Hematopoietic multipotent progenitor cell (in vitro differentiated cells): Measurements from ENCODE around the gene BOLL. TPM values are rescaled to one million over a fixed set of nuclear protein-coding genes. Genes with fewer than 3 reads are reported as not detected.
A peak's percentile ranks its signal among the peaks of the same experiment; 100 is the strongest.
"Not testable (repeated sequence)": the region's sequence is repeated elsewhere in the genome, so short reads cannot be mapped to it uniquely, and the experiment has no call there.

Experiments used
- DNase-seq, 3 donors: peaks; one replicate each; pipeline ENCODE4 v3.0.0-alpha.2; 2011 to 2015; ENCODE audit warnings: low read depth in 2 of 3, low spot score in 2 of 3
- total RNA-seq: library from RNA; depleted of rRNA; stranded (reverse); fragments of >200 nt; gene quantifications from one replicate; pipeline ENCODE4 v1.2.3, GENCODE V29; 2012

BOLL gene
- total RNA-seq = not detected

- DNase-seq = no peak
Observed at GRCh38 chr2:197784956-197785941, at the start of gene BOLL. Gene BOLL (minus strand): TSS chr2:197785319. CDS start chr2:197781850, 3,469 bp downstream.

GRCh38 chr2:197834771-197835170 is 49.7 kb upstream of the BOLL start:
- DNase-seq = not testable (repeated sequence)

GRCh38 chr2:197828464-197829135 is 43.5 kb upstream of the BOLL start:
- no peak for DNase-seq

- no peak for DNase-seq
Observed at GRCh38 chr2:197827618-197828017, 42.5 kb upstream of the BOLL start.

- no peak for DNase-seq
Observed at GRCh38 chr2:197822333-197822732, 37.2 kb upstream of the BOLL start.

GRCh38 chr2:197821550-197822289 is 36.6 kb upstream of the BOLL start:
- no peak for DNase-seq

GRCh38 chr2:197814526-197814925 is 29.4 kb upstream of the BOLL start:
- no peak for DNase-seq

GRCh38 chr2:197813093-197813787 is 28.1 kb upstream of the BOLL start:
- peak in 2 of 3 donors; percentile 18 to 26 for DNase-seq

- no peak for DNase-seq
Observed at GRCh38 chr2:197810491-197810890, 25.4 kb upstream of the BOLL start.

GRCh38 chr2:197810016-197810415 is 24.9 kb upstream of the BOLL start:
- DNase-seq = no peak

GRCh38 chr2:197809064-197809463 is 23.9 kb upstream of the BOLL start:
- no peak for DNase-seq

GRCh38 chr2:197805715-197806633 is 20.9 kb upstream of the BOLL start:
- DNase-seq = no peak

GRCh38 chr2:197804758-197805714 is 19.9 kb upstream of the BOLL start:
- peak in 2 of 3 donors; percentile 14 to 19 for DNase-seq

- peak; percentile 66 to 91 (median 81) for DNase-seq
Observed at GRCh38 chr2:197804049-197804757, 19.1 kb upstream of the BOLL start, which contains the start of gene PLCL1. Gene PLCL1 (plus strand): TSS chr2:197804593.

- DNase-seq = peak; percentile 22 to 77 (median 45)
Observed at GRCh38 chr2:197803033-197803444, 17.9 kb upstream of the BOLL start.

- no peak for DNase-seq
Observed at GRCh38 chr2:197801033-197801432, 15.9 kb upstream of the BOLL start.

GRCh38 chr2:197800091-197800490 is 15.0 kb upstream of the BOLL start:
- DNase-seq = no peak
